ENCODE data around the gene H3-3A.

H3-3A gene

DNA sequence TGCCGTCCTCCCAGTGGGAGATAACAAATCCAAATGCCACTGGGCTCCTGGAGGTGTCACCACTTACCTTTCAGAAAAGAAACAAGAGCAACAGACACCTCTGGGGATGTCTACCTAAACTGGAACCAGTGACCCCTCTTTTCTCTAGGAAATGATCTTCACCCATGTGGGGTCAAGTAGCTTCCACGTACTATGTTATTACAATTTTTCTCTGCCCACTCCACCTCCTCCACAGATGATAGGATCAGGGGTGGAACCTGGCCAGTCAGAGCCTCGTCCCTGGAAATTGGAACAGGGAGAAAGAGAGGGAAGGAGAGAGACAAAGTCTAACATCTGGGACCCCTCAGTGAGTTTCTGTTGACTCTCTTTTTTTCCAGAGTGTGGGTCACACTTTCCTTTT lies 50.1 kb downstream of the H3-3A start:
- Histone ChIP-seq H3K9me3 (ENCODE audit: severe bottlenecking) (no peaks in the 10 kb centered on the region), H3K27me3 (ENCODE audit: insufficient read depth, low read depth, severe bottlenecking) (no peaks in the 10 kb centered on the region), H3K36me3 (no peaks in the 10 kb centered on the region), H3K27ac (no peak overlapping the region), H3K4me3 (ENCODE audit: low read depth, low read length) (no peak overlapping the region)
- TF ChIP-seq, protein P1, sequence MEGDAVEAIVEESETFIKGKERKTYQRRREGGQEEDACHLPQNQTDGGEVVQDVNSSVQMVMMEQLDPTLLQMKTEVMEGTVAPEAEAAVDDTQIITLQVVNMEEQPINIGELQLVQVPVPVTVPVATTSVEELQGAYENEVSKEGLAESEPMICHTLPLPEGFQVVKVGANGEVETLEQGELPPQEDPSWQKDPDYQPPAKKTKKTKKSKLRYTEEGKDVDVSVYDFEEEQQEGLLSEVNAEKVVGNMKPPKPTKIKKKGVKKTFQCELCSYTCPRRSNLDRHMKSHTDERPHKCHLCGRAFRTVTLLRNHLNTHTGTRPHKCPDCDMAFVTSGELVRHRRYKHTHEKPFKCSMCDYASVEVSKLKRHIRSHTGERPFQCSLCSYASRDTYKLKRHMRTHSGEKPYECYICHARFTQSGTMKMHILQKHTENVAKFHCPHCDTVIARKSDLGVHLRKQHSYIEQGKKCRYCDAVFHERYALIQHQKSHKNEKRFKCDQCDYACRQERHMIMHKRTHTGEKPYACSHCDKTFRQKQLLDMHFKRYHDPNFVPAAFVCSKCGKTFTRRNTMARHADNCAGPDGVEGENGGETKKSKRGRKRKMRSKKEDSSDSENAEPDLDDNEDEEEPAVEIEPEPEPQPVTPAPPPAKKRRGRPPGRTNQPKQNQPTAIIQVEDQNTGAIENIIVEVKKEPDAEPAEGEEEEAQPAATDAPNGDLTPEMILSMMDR (IDR thresholded peaks at IDR 0.05; ENCODE audit: low read depth, low read length) = no peak
- no peak for DNase-seq

GRCh38 chr1:226116673-226117072 lies 54.2 kb downstream of the H3-3A start:
- Histone ChIP-seq H3K27me3 (ENCODE audit: insufficient read depth, low read depth, severe bottlenecking) (no peaks in the 10 kb centered on the region), H3K4me3 (ENCODE audit: low read depth, low read length) (no peak overlapping the region), H3K9me3 (ENCODE audit: severe bottlenecking) (no peaks in the 10 kb centered on the region), H3K36me3 (no peaks in the 10 kb centered on the region), H3K27ac (no peak overlapping the region)
- DNase-seq = no peak
- TF ChIP-seq, protein P1 (IDR thresholded peaks at IDR 0.05; ENCODE audit: low read depth, low read length) = no peak

- TF ChIP-seq, protein P1 (IDR thresholded peaks at IDR 0.05; ENCODE audit: low read depth, low read length) = no peak
- H3K4me3 ChIP-seq (ENCODE audit: low read depth, low read length) = no peak overlapping the region
- no peak overlapping the region for H3K27ac ChIP-seq
- no peak for DNase-seq
- H3K9me3 ChIP-seq (ENCODE audit: severe bottlenecking) = no peaks in the 10 kb centered on the region
- no peaks in the 10 kb centered on the region for H3K27me3 ChIP-seq (ENCODE audit: insufficient read depth, low read depth, severe bottlenecking)
- H3K36me3 ChIP-seq = no peaks in the 10 kb centered on the region
Observed at GRCh38 chr1:226117330-226117729, 54.8 kb downstream of the H3-3A start.

GRCh38 chr1:226118357-226118756 lies 55.8 kb downstream of the H3-3A start:
- DNase-seq = no peak
- Histone ChIP-seq H3K4me3 (ENCODE audit: low read depth, low read length) (no peak overlapping the region), H3K36me3 (no peaks in the 10 kb centered on the region), H3K9me3 (ENCODE audit: severe bottlenecking) (no peaks in the 10 kb centered on the region), H3K27ac (no peak overlapping the region), H3K27me3 (ENCODE audit: insufficient read depth, low read depth, severe bottlenecking) (no peaks in the 10 kb centered on the region)
- TF ChIP-seq, protein P1 (IDR thresholded peaks at IDR 0.05; ENCODE audit: low read depth, low read length) = no peak

DNA sequence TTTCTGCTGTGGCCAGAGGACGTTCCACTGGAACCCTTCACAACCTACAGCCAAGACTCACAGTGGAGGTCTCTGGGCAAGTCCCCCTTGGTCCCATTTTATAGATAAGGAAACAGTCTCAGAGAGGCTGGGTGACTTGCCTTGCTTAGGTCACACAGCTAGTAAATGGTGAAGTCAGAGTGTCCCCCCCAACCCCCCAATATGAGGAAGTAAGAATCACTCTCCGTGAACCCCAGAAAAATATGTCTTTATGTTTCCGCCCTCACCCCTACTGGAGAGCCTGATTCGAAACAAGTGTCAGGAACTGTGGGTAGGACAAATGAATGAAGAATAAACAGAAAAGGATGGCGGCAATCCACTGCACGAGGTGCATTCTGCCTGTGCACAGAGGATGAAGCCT lies 56.7 kb downstream of the H3-3A start:
- no peaks in the 10 kb centered on the region for H3K36me3 ChIP-seq
- no peaks in the 10 kb centered on the region for H3K27me3 ChIP-seq (ENCODE audit: insufficient read depth, low read depth, severe bottlenecking)
- TF ChIP-seq, protein P1 (IDR thresholded peaks at IDR 0.05; ENCODE audit: low read depth, low read length) = no peak
- no peak overlapping the region for H3K4me3 ChIP-seq (ENCODE audit: low read depth, low read length)
- H3K27ac ChIP-seq = no peak overlapping the region
- no peaks in the 10 kb centered on the region for H3K9me3 ChIP-seq (ENCODE audit: severe bottlenecking)
- no peak for DNase-seq

DNA sequence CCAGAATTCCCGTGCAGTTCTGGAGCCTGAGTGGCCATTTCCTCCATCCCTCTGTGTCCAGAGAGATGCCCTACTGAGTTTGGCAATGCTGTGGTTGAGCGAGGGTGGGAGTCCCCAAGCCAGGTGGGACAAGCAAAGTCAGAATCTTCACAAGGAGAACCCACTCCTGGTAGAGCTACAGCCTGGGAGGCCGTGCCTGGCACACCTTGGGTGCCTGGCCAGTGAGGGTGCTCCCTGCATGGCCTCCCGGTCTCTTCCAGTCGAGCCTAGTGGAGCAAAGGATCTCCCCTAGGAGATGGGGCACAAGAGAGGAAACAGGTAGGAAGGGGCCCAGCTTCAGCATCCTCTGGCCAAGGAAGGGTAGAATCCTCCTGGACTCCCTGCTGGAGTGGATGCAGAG lies 57.9 kb downstream of the H3-3A start:
- H3K9me3 ChIP-seq (ENCODE audit: severe bottlenecking) = no peaks in the 10 kb centered on the region

More for the DNA sequence above, 57.9 kb downstream of the H3-3A start:
- Histone ChIP-seq H3K27me3 (ENCODE audit: insufficient read depth, low read depth, severe bottlenecking) (no peaks in the 10 kb centered on the region), H3K4me3 (ENCODE audit: low read depth, low read length) (no peak overlapping the region), H3K27ac (no peak overlapping the region), H3K36me3 (no peaks in the 10 kb centered on the region)
- TF ChIP-seq, protein P1 (IDR thresholded peaks at IDR 0.05; ENCODE audit: low read depth, low read length) = no peak
- DNase-seq = no peak

Data from WERI-Rb-1 (cell line).